Right ventricle myocardium superior (tissue), 1 donor: Measurements from ENCODE around the gene GLRX3. TPM values are rescaled to one million over a fixed set of nuclear protein-coding genes. Genes with fewer than 3 reads are reported as not detected.

Experiments used
- ATAC-seq: fragments of 200-7000 bp; cut with Tn5 transposase; one replicate; pipeline ENCODE4 v1.9.1; 2020; ENCODE audit warnings: mild to moderate bottlenecking; ENCODE audit not compliant: poor library complexity
- DNase-seq: peaks from one replicate; pipeline ENCODE4 v3.0.0-alpha.2; 2020
- intact Hi-C: fragments of 100-400 bp; cut with DNase I; formaldehyde crosslinking; loops from one replicate; pipeline ENCODE4 v1.11.2; 2022
- total RNA-seq: library from RNA; stranded (reverse); fragmentation: NEBNext Ultra II Directional; extraction: Animal tissue kit (Norgen Biotek cat#: 25700); gene quantifications from one replicate; pipeline ENCODE4 v1.2.1, GENCODE V29; 2021
- donor health status: DM: no; HTN: yes; CAD: no; lungs with severe emphysema.

Gene GLRX3
- total RNA-seq, 1 donor from 2014 or later, result 64.7 TPM

DNA sequence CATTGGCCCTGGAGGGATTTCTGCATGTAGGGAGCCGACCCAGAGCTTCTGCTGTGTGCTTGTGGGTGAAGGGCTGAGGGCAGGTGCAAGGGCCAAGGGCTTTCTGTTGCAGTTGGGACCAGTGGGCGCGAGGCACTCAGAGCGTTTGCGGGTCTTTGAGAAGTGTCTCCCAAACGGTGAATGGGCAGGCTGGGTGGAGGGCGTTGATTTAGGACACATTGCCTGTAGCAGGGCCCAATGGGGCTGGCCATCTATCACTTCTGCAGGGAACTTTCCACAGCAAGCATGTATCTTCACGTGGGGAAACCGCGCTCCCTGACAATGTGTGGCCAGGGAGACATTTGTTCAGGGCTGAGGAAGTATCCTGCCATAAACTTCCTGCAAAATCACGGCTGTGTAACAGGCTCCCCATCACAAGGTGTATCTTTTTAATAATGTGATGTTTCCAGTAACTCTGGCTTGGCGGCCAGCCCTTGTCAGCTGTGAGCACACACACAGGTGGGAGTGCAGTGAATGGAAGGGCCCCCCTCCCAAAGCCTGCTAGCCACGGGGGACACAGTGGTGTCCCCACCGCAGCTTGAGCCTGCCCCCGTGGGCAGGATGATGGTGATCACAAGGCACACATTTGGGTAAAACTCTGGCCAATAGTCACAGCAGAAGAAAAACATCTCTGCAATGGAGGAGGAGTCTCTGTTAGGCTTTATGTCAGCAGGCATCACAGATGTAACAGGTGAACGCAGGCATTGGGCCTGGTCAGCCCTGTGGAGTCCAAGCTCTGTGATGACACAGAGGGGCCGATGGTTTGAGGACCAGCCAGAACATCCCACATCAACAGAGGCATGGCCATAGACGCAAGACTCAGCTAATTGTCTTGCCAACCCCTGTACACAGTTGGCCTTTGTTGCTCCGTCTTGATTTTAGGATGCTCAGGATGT, 84.3 kb downstream of the GLRX3 start:
- ATAC-seq (no peak), DNase-seq (no peak)
- intact Hi-C loops, result no loop called here

GRCh38 chr10:130221456-130222375, 85.5 kb downstream of the GLRX3 start:
- intact Hi-C loops, result no loop called here
- no peak for ATAC-seq
- no peak for DNase-seq

DNA sequence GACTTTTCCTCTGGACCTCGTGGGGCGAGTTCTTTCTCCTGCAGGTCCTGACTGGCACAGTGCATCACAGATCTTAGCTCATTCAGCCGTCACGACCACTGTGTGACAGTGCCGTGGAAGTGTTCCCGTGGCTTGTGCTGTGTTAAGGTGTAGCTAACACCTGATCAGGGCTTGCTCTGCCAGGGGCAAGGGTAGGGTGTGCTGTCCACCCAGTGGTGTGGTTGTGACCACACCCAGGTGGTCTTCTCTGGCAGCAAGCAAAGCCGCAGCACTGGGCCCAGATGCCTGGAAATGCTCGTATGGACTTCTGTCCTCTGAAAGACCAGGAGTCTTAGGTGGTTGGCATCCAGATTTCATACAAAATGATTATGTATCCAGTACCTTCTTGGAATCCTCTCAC, 86.2 kb downstream of the GLRX3 start:
- intact Hi-C loops, result no loop called here
- no peak for ATAC-seq
- no peak for DNase-seq

- intact Hi-C loops, result no loop called here
- ATAC-seq (no peak), DNase-seq (no peak)
Measured at GRCh38 chr10:130224228-130224627, 88.0 kb downstream of the GLRX3 start.

- DNase-seq (no peak), ATAC-seq (no peak)
- intact Hi-C loops, result no loop called here
Measured at GRCh38 chr10:130226012-130226411, 89.8 kb downstream of the GLRX3 start.

DNA sequence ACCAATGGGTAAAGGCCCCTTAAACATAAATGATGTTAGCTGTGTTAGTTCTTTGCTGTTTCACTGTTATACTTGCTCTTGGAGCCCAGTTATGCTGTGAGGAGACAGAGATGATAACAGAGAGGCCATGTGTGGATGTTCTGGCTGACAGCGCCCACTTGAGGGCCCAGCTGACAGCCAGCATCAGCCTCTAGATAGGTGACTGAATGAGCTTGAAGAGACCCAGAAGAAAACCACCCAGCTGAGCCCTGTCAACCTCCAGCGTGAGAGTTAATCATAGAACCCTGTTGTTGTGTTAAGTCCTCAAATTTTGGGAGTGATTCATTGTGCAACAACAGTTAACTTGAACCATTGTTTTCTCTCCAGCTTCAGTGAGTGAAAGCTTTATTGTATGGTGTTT, 91.7 kb downstream of the GLRX3 start:
- ATAC-seq, result no peak
- DNase-seq, result no peak
- intact Hi-C loops, result no loop called here

Other genes starting within 250 kb of the GLRX3 start
- 6.2 TPM for gene EBF3, start 172.1 kb upstream of the GLRX3 start, total RNA-seq
- 2.2 TPM for gene C10orf143, start 25.6 kb upstream of the GLRX3 start, total RNA-seq